Epithelial cell of proximal tubule (primary cell): ENCODE data around the gene IMMT. TPM values are rescaled to one million over a fixed set of nuclear protein-coding genes. Genes with fewer than 3 reads are reported as not detected.
"Not testable (repeated sequence)": the region's sequence is repeated elsewhere in the genome, so short reads cannot be mapped to it uniquely, and the experiment has no call there.

ENCODE experiments used
- DNase-seq: peaks from one replicate; pipeline ENCODE4 v3.0.0-alpha.2; 2011; ENCODE audit warnings: low read depth
- H3K4me3 ChIP-seq: 2 replicates; pipeline ENCODE4 v1.5.1; 2011; ENCODE audit warnings: low read depth, mild to moderate bottlenecking, low read length
- total RNA-seq: library from RNA; depleted of rRNA; stranded (reverse); fragments of >200 nt; gene quantifications from 2 replicates; pipeline ENCODE4 v1.2.3, GENCODE V29; 2015
- TF ChIP-seq, protein P1 (sequence below): conservative IDR thresholded peaks from 2 replicates; pipeline ENCODE4 v1.5.1; 2012; ENCODE audit warnings: low read depth, mild to moderate bottlenecking, low read length

The IMMT gene
- total RNA-seq, result 78.1 and 98.3 TPM in 2 replicates

DNA sequence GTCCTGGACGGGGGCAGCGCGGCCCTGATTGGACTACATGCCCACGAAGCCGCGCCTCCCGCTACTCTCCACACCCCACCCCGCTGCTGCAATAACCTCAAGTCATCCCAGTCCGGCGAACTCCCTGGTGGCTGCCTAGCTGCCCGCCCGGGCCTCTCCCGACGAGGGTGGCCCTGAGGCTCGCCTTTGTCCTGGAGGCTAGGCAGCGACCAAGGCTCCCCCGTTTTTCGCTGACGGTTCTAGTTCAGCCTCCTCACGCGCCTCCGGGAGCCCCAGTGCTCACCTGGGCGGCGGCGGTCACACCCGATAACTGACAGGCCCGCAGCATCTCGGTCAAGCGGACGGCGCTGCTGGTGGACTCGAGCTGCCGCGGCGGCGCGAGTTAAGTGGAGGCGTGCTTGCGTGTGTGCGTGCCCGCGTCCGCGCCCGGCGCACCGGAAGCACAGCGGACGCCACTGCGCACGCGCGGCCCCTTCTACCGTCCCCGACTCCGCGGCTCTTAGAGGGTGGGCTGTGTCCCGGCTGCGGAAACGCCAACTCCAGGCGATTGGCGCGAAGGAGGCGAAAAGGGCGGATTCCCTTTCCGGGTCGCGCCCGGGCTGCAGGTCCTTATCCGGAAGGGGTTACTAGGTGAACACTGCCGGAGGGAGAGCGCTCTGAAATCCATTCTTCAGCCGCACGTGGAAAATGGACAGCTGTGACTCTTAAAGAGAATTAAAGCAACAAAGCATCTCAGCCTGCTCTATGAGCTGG lies at the start of gene IMMT:
TSS of gene IMMT (minus strand) at position 408 of the 753 bp plus-strand sequence. CDS start at position 328, 80 bp downstream.
- H3K4me3 ChIP-seq, result peak within 1 kb of the TSS; percentile 99
- TF ChIP-seq, protein P1, sequence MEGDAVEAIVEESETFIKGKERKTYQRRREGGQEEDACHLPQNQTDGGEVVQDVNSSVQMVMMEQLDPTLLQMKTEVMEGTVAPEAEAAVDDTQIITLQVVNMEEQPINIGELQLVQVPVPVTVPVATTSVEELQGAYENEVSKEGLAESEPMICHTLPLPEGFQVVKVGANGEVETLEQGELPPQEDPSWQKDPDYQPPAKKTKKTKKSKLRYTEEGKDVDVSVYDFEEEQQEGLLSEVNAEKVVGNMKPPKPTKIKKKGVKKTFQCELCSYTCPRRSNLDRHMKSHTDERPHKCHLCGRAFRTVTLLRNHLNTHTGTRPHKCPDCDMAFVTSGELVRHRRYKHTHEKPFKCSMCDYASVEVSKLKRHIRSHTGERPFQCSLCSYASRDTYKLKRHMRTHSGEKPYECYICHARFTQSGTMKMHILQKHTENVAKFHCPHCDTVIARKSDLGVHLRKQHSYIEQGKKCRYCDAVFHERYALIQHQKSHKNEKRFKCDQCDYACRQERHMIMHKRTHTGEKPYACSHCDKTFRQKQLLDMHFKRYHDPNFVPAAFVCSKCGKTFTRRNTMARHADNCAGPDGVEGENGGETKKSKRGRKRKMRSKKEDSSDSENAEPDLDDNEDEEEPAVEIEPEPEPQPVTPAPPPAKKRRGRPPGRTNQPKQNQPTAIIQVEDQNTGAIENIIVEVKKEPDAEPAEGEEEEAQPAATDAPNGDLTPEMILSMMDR, result no peak
- peak; percentile 66 for DNase-seq

DNA sequence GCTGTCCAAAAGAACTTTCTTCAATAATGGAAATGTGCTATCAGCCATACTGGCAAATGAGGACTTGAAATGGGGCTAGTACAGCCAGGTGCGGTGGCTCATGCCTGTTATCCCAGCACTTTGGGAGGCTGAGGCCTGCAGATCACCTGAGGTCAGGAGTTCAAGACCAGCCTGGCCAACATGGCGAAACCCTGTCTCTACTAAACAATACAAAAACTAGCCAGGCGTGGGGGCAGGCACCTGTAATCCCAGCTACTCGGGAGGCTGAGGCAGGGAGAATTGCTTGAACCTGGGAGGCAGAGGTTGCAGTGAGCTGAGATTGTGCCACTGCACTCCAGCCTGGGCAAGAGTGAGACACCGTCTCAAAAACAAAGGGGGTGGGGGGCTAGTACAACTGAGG lies 49.5 kb upstream of the IMMT start:
- DNase-seq, H3K4me3 ChIP-seq: not testable (repeated sequence)

DNA sequence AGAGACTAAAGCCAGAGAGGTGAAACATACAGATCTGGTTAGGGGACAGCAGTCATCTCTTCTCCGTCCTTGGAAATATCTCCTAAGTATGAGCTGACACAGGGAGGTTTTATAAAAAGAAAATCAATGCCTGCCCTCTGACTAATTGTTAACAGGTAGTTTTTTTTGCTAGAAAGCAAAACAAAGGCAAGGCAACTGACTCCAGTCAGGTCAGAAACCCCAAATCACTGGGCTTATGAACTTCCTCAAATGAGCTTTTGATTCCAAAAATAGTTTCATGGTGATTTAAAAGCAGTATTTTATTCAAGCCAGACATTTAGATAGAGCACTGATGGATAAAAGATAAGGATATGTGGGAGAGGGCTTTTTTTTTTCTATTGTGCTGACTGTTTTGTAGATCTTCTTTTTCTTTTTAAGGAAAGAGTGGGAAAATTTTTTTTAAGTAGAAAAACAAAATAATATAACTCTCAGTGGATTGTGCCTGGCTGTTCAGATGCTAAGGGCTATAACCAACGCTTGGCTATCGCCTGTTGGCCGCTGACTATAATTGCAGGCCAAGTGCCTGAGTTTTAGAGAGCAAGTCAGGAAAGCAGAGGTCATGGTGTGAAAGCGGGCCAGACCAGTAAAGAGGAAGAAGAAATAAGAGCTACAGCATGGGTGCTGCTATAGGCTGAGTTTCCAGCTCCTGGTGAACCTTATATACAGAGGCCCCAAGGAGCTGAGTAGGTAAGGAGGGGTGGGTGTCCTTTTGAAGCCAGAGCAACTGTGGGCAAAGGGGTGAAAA lies 48.9 kb upstream of the IMMT start:
- no peak overlapping the region for H3K4me3 ChIP-seq
- TF ChIP-seq, protein P1, result peak; percentile 17
- DNase-seq, result no peak

DNA sequence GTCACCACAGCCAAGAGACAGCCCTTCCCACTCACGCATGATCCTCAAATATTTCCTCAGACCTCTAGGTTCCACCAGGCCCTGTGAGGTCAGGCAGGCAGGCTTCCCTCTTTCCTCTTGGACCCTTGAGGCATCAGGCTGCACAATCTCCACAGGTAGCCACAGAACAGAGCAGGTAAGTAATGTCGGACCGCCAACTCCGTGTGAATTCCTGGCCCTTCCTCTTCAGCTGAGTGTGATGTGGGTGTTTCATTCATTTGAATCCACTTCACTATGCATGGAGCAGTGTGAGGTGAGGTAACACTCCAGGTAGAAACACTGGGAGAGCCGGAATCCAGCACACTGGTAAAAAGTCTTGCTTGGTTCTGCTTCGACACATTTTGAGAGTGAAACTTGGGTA lies 48.0 kb upstream of the IMMT start:
- no peak overlapping the region for H3K4me3 ChIP-seq
- DNase-seq, result no peak
- TF ChIP-seq, protein P1, result no peak

DNA sequence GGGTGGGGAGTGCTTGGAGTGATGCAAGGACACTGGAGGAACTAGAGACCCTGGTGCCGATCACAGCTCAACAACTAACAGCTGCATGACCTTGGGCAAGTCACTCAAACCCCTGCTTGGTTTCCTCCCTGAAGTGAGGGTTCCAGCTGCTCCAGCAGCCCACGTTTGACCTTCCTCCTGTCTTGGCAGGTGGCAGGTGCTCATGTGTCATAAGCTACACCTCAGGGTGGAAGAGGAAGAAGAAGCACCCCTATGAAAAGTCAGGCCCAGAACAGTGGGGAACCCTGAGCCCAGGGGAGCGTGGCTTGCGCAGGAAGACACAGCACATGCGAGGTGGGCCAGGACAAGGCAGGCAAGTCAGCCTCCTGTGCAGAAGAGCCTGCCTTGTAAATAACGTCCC lies 46.3 kb upstream of the IMMT start:
- TF ChIP-seq, protein P1, result no peak
- no peak for DNase-seq
- no peak overlapping the region for H3K4me3 ChIP-seq

DNA sequence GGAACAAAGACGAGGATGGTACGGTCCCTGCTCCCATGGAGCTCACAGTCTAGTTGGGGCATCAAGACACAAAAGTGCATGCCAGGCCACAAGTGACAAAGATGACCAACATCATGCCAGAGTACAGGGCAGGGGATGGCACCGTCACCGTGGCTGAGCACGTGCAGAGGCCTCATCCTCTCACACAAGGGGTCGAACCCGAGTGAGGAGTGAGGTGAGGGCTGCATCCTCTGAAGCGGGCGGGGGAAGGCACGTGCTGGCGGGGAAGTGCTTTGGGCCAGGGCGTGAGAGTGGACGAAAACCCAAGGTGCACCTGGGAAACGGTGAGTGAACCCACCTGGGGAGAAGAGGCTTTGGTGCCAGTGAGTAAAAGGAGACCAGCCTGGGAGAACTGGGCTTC lies 45.0 kb upstream of the IMMT start:
- TF ChIP-seq, protein P1, result no peak
- no peak for DNase-seq
- H3K4me3 ChIP-seq, result no peak overlapping the region

DNA sequence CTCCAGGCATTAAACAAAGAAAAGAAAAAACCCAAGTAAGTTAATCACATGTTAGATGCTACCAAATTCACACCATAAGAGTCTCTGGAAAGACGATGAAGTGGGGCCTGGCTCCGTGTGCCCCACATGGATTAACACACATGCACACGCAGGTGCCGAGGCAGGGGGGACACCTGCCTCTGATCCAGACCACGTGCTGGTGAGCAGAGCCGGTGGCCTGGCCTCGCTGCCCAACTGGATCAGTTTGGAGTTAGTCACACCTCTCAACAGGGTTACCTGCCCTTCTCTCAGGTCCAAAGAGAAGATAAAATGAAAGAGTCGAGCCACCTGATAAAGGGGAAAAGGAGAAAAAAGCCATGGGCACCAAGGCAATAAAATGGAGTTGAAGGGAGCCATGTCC lies 44.5 kb upstream of the IMMT start:
- TF ChIP-seq, protein P1, result no peak
- no peak overlapping the region for H3K4me3 ChIP-seq
- no peak for DNase-seq
